ENCODE results near the gene BTNL9. TPM values are rescaled to one million over a fixed set of nuclear protein-coding genes. Genes with fewer than 3 reads are reported as not detected.
"Not testable (repeated sequence)": the region's sequence is repeated elsewhere in the genome, so short reads cannot be mapped to it uniquely, and the experiment has no call there.

BTNL9 gene
- total and polyA plus RNA-seq, 7 donors = 10.4 to 26.3 (median 20.0) TPM

DNA sequence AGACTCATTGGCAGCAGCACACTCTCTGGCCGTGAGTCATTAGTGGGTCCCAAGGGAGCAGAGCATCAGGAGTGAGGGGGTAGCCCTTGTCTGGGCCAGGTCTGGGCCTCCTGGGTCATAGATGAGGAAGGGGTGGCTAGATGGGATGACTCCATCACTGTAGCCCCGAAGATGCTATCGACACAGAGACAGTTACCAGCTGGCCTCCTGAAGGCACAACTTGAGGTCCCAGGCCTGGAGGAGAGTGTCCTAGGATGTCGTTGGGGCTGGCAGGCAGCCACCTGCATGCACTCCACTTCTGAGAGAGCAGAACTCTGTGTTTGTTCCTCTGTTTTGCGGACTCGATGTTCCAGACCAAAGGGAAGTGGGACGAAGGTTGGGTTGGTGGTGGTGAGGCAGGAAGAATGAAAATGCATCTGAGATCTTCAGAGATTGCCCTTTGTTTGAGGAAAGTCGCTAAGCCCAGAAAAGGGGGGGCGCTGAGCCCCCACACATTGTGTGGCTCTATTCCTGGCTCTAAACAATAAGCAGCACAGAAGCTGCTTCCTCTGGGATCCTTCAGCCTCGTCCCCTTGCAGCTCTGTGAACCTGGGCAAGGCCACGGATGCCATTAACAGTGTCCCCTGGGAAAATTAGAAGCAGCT, 4.7 kb downstream of the BTNL9 start:
- Histone ChIP-seq H3K36me3 (ENCODE audit: insufficient read depth in 1 of 2, low read depth in 1 of 2) (no peaks in the 10 kb centered on the region), H3K4me1 (no peaks in the 10 kb centered on the region), H3K9me3 (no peaks in the 10 kb centered on the region), H3K4me3 (peak overlapping the region; percentile 11), H3K27me3 (ENCODE audit: insufficient read depth in 3 of 3, low read length in 2 of 3) (peaks cover 0 to 54% (median 10%) of the 10 kb centered on the region in 3 donors), H3K27ac (peak overlapping the region; percentile 4)
- ATAC-seq (peak in 3 of 4 donors; percentile 46 to 76 (median 65)), DNase-seq (peak; percentile 37 to 63)
- 40 to 44% (median 41%) methylated on average over 11 of the region's 11 CpGs for WGBS, 3 donors
- intact Hi-C loops (cut with DNase I) = no loop called here
- TF ChIP-seq, protein P1, sequence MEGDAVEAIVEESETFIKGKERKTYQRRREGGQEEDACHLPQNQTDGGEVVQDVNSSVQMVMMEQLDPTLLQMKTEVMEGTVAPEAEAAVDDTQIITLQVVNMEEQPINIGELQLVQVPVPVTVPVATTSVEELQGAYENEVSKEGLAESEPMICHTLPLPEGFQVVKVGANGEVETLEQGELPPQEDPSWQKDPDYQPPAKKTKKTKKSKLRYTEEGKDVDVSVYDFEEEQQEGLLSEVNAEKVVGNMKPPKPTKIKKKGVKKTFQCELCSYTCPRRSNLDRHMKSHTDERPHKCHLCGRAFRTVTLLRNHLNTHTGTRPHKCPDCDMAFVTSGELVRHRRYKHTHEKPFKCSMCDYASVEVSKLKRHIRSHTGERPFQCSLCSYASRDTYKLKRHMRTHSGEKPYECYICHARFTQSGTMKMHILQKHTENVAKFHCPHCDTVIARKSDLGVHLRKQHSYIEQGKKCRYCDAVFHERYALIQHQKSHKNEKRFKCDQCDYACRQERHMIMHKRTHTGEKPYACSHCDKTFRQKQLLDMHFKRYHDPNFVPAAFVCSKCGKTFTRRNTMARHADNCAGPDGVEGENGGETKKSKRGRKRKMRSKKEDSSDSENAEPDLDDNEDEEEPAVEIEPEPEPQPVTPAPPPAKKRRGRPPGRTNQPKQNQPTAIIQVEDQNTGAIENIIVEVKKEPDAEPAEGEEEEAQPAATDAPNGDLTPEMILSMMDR (IDR thresholded peaks at IDR 0.05) = no peak

DNA sequence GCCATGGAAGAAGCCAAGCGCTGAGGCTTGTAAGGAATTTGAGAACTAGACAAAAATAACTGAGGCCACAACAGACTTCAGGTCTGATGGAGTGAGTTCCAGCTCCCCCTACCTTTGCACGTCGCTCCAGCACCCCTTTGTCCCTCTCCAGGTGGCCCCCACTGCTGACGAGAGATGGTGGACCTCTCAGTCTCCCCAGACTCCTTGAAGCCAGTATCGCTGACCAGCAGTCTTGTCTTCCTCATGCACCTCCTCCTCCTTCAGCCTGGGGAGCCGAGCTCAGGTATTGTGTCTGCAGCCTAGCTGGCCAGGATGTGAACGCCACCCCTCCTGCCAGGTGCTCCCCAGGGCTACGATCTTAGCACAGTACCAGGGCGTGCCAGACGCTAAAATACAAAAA, 5.2 kb downstream of the BTNL9 start:
- TF ChIP-seq, protein P1 (IDR thresholded peaks at IDR 0.05) = no peak

DNA sequence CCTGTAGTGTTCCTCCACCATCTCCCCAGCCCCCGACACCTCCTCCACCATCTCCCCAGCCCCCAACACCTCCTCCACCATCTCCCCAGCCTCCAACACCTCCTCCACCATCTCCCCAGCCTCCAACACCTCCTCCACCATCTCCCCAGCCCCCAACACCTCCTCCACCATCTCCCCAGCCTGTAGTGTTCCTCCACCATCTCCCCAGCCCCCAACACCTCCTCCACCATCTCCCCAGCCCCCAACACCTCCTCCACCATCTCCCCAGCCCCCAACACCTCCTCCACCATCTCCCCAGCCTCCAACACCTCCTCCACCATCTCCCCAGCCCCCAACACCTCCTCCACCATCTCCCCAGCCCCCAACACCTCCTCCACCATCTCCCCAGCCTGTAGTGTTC, 5.8 kb downstream of the BTNL9 start:
- DNase-seq; ATAC-seq; H3K27ac ChIP-seq; H3K9me3 ChIP-seq; intact Hi-C loops (cut with DNase I); H3K4me1 ChIP-seq; H3K36me3 ChIP-seq (ENCODE audit: insufficient read depth in 1 of 2, low read depth in 1 of 2); H3K4me3 ChIP-seq: not testable (repeated sequence)
- peaks cover 0 to 58% (median 11%) of the 10 kb centered on the region in 3 donors for H3K27me3 ChIP-seq (ENCODE audit: insufficient read depth in 3 of 3, low read length in 2 of 3)
- 10 to 12% methylated on average over 1 of the region's 1 CpG; no CpG with 5 or more reads in 1 of the 3 donors for WGBS, 3 donors

More for the DNA sequence above, 5.2 kb downstream of the BTNL9 start:
- Histone ChIP-seq H3K4me3 (no peak overlapping the region), H3K4me1 (no peaks in the 10 kb centered on the region), H3K27me3 (ENCODE audit: insufficient read depth in 3 of 3, low read length in 2 of 3) (peaks cover 0 to 54% (median 11%) of the 10 kb centered on the region in 3 donors), H3K9me3 (no peaks in the 10 kb centered on the region), H3K27ac (no peak overlapping the region), H3K36me3 (ENCODE audit: insufficient read depth in 1 of 2, low read depth in 1 of 2) (no peaks in the 10 kb centered on the region)
- WGBS, 3 donors = 42 to 56% (median 55%) methylated on average over 10 of the region's 10 CpGs
- DNase-seq (no peak), ATAC-seq (no peak)
- intact Hi-C loops (cut with DNase I) = no loop called here

DNA sequence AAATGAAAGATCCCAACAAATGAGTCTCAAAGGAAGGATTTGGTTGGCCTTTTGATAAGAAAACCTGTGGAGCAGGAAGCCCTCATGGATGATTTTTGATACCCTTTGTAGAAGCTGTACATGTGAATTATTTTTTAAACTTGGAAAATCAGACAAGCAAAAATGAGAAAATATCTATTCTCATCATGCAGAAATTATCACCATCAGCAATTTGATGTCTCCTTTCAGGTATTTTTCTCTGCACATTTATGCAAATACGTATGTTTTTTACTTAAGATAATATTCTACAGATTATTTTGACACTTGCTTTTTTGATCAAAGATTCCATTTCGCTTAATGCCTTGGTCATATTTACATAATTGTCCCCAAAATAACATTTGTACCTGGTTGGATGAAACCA, 7.2 kb downstream of the BTNL9 start:
- TF ChIP-seq, protein P1 (IDR thresholded peaks at IDR 0.05) = no peak
- peaks cover 2% of the 10 kb centered on the region for H3K4me1 ChIP-seq
- 82 to 90% (median 90%) methylated on average over 2 of the region's 2 CpGs for WGBS, 3 donors
- no peaks in the 10 kb centered on the region for H3K9me3 ChIP-seq
- ATAC-seq (no peak), DNase-seq (no peak)
- H3K27me3 ChIP-seq (ENCODE audit: insufficient read depth in 3 of 3, low read length in 2 of 3) = peaks cover 0 to 66% (median 14%) of the 10 kb centered on the region in 3 donors
- intact Hi-C loops (cut with DNase I) = no loop called here
- H3K27ac ChIP-seq = no peak overlapping the region
- H3K4me3 ChIP-seq = no peak overlapping the region
- H3K36me3 ChIP-seq (ENCODE audit: insufficient read depth in 1 of 2, low read depth in 1 of 2) = no peaks in the 10 kb centered on the region

DNA sequence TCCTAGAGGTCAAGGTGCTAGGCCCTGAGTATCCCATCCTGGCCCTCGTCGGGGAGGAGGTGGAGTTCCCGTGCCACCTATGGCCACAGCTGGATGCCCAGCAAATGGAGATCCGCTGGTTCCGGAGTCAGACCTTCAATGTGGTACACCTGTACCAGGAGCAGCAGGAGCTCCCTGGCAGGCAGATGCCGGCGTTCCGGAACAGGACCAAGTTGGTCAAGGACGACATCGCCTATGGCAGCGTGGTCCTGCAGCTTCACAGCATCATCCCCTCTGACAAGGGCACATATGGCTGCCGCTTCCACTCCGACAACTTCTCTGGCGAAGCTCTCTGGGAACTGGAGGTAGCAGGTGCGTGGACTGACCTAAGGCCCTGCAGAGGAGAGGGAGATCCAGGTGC, 7.9 kb downstream of the BTNL9 start:
- no peak for ATAC-seq
- Histone ChIP-seq H3K36me3 (ENCODE audit: insufficient read depth in 1 of 2, low read depth in 1 of 2) (no peaks in the 10 kb centered on the region), H3K9me3 (no peaks in the 10 kb centered on the region), H3K4me3 (no peak overlapping the region), H3K27ac (no peak overlapping the region), H3K27me3 (ENCODE audit: insufficient read depth in 3 of 3, low read length in 2 of 3) (peaks cover 0 to 71% (median 15%) of the 10 kb centered on the region in 3 donors), H3K4me1 (peaks cover 3% of the 10 kb centered on the region)
- intact Hi-C loops (cut with DNase I) = no loop called here
- WGBS, 3 donors = 90 to 91% (median 91%) methylated on average over 15 of the region's 15 CpGs
- no peak for DNase-seq
- TF ChIP-seq, protein P1 (IDR thresholded peaks at IDR 0.05) = no peak
